GM21526 (cell line): Measurements from ENCODE around the gene SLCO3A1.

ENCODE experiments used
- ATAC-seq: cut with Tn5 transposase; IDR thresholded peaks from one replicate; pipeline ENCODE4 v1.9.1; 2021; ENCODE audit warnings: moderate library complexity; ENCODE audit not compliant: unreplicated experiment, low FRiP score

SLCO3A1 gene

GRCh38 chr15:91880373-91880772 is 26.9 kb downstream of the SLCO3A1 start:
- ATAC-seq: no peak

GRCh38 chr15:91881569-91882297 is 28.2 kb downstream of the SLCO3A1 start:
- ATAC-seq: no peak

GRCh38 chr15:91882858-91883586 is 29.5 kb downstream of the SLCO3A1 start:
- ATAC-seq: no peak

- no peak for ATAC-seq
Observed at GRCh38 chr15:91884606-91885005, 31.1 kb downstream of the SLCO3A1 start.

GRCh38 chr15:91885054-91885453 is 31.5 kb downstream of the SLCO3A1 start:
- no peak for ATAC-seq

- ATAC-seq: no peak
Observed at GRCh38 chr15:91885714-91886270, 32.3 kb downstream of the SLCO3A1 start.

- no peak for ATAC-seq
Observed at GRCh38 chr15:91886878-91887277, 33.4 kb downstream of the SLCO3A1 start.

- no peak for ATAC-seq
Observed at GRCh38 chr15:91887321-91887720, 33.8 kb downstream of the SLCO3A1 start.

GRCh38 chr15:91887921-91888373 is 34.4 kb downstream of the SLCO3A1 start:
- no peak for ATAC-seq

GRCh38 chr15:91889111-91889815 is 35.8 kb downstream of the SLCO3A1 start:
- ATAC-seq: no peak

- no peak for ATAC-seq
Observed at GRCh38 chr15:91890614-91891013, 37.1 kb downstream of the SLCO3A1 start.

GRCh38 chr15:91891101-91891500 is 37.6 kb downstream of the SLCO3A1 start:
- ATAC-seq: no peak

GRCh38 chr15:91891788-91892345 is 38.4 kb downstream of the SLCO3A1 start:
- ATAC-seq: no peak

GRCh38 chr15:91892436-91892835 is 38.9 kb downstream of the SLCO3A1 start:
- ATAC-seq: no peak

- ATAC-seq: no peak
Observed at GRCh38 chr15:91894606-91895005, 41.1 kb downstream of the SLCO3A1 start.

- no peak for ATAC-seq
Observed at GRCh38 chr15:91895051-91895450, 41.5 kb downstream of the SLCO3A1 start.

- no peak for ATAC-seq
Observed at GRCh38 chr15:91896341-91897055, 43.0 kb downstream of the SLCO3A1 start.

GRCh38 chr15:91897585-91898372 is 44.3 kb downstream of the SLCO3A1 start:
- no peak for ATAC-seq

- ATAC-seq: no peak
Observed at GRCh38 chr15:91898843-91899242, 45.3 kb downstream of the SLCO3A1 start.
